HG03045 (cell line): ENCODE measurements around the gene MXD4.

Source experiments
- ATAC-seq: cut with Tn5 transposase; IDR thresholded peaks from one replicate; pipeline ENCODE4 v1.9.1; 2021; ENCODE audit warnings: mild to moderate bottlenecking, moderate library complexity; ENCODE audit not compliant: unreplicated experiment

MXD4 gene, protein sequence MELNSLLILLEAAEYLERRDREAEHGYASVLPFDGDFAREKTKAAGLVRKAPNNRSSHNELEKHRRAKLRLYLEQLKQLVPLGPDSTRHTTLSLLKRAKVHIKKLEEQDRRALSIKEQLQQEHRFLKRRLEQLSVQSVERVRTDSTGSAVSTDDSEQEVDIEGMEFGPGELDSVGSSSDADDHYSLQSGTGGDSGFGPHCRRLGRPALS

DNA sequence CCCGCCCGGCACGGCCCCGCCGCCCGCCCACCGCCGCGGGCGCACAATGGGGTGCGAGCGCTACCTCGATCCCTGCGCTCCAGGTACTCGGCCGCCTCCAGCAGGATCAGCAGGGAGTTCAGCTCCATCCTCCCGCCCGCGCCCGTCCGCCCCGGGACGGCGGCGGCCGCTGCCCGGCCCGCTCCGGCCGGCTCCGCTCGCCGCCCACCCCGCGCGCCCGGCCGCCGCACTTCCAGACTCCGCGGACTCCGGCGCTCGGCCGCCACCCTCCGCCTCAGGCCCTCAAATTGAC is at the start of gene MXD4:
MXD4 (minus strand) TSS at position 257 of the 292 bp plus-strand sequence; CDS start at position 128, 129 bp downstream.
- ATAC-seq, result peak; percentile 1

- ATAC-seq, result no peak
These were observed 45.0 kb upstream of the MXD4 start for GRCh38 chr4:2306773-2307410.

DNA sequence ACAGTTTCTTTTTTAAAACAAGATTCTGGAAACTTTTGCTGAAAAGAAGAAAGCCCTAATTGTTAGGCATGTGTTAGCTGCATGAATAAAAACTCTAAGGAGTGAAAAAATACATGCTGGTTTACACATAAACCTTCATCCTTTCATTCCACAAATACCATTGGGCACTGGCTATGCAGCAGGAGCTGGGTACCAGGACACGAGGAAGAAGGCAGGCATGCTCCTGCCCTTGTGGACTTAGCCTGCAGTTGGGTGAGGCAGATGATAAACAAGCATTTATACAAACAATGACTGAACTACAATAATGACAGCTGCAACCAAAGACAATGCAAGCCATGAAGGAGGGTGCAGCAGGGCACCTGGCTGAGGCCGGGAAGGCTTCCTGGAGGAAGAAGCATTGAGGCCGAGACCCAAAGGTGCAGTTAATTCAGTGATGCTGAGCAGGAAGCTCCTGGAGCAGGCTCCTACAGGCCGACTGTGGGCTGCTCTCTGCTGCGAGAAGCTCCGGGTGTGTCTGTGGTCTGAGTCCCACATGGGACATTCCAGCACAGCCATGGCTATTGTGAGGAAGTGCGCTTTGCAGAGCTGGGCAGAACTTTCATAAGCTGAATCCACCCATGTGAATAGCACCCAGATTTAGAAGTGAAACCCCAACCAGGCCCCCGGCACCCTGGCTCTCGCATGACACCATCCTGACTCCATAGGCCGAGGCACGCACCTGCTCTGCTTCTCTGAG is 44.0 kb upstream of the MXD4 start:
- no peak for ATAC-seq

GRCh38 chr4:2304877-2305561 is 43.1 kb upstream of the MXD4 start:
- no peak for ATAC-seq

GRCh38 chr4:2304321-2304876 is 42.5 kb upstream of the MXD4 start:
- ATAC-seq, result no peak

GRCh38 chr4:2303686-2304320 is 41.9 kb upstream of the MXD4 start:
- ATAC-seq, result no peak

- no peak for ATAC-seq
These were observed 41.3 kb upstream of the MXD4 start for GRCh38 chr4:2303121-2303685.

GRCh38 chr4:2302387-2303119 is 40.6 kb upstream of the MXD4 start:
- ATAC-seq, result no peak

DNA sequence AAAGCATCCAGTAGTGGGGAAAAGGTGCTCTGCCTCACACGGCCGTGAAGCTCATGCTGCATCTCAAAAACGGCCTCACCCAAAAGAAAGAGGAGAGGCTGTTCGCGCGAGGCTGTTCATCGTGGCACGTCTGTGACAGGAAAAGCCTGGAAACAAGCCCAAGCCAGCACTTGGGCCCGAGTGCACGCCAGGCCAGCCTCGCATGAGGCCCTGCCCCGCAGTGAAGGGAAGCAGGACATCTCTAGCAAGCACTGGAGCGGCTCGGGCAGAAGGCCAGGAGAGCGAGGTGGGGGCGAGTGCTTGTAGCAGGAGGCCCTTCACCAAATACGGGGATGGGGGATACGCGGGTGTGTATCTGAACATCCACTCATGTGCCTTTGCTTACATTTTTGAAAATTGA is 39.9 kb upstream of the MXD4 start:
- no peak for ATAC-seq

DNA sequence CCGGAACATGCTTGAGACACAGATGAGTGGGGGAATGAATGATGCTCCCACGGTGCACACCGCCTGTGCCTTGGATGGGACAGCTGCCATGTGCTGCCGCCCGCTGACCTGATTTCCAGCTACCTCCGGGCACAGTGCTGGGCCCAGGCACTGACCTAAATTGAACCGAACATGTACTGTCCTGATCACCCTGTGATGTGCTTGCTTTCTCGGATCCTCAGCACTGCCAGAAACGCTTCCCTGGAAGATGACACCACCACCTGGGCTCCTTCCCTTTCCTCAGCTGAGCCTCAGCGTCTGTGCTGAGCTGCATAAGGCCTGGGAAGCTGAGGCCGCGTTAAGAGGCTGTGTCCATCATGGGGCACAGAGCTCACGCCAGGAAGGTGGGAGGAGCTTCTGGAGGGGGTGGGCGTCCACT is 39.3 kb upstream of the MXD4 start:
- no peak for ATAC-seq

- no peak for ATAC-seq
These were observed 38.7 kb upstream of the MXD4 start for GRCh38 chr4:2300431-2301224.

DNA sequence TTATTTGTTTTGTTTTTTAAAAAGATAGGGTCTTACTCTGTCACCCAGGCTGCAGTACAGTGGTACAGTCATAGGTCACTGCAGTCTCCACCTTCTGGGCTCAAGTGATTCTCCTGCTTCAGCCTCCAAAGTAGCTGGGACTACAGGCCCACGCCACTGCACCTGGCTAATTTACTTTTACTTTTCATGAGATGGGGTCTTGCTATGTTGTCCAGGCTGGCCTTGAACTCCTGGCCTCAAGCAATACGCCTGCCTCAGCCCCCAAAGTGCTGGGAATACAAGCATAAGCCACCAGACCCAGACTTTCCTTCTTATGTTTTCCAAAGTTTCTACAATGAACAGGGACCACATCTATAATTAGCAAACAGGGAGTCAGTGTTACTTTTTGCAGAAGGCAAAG is 37.9 kb upstream of the MXD4 start:
- ATAC-seq, result no peak

- no peak for ATAC-seq
These were observed 36.7 kb upstream of the MXD4 start for GRCh38 chr4:2298532-2298991.

DNA sequence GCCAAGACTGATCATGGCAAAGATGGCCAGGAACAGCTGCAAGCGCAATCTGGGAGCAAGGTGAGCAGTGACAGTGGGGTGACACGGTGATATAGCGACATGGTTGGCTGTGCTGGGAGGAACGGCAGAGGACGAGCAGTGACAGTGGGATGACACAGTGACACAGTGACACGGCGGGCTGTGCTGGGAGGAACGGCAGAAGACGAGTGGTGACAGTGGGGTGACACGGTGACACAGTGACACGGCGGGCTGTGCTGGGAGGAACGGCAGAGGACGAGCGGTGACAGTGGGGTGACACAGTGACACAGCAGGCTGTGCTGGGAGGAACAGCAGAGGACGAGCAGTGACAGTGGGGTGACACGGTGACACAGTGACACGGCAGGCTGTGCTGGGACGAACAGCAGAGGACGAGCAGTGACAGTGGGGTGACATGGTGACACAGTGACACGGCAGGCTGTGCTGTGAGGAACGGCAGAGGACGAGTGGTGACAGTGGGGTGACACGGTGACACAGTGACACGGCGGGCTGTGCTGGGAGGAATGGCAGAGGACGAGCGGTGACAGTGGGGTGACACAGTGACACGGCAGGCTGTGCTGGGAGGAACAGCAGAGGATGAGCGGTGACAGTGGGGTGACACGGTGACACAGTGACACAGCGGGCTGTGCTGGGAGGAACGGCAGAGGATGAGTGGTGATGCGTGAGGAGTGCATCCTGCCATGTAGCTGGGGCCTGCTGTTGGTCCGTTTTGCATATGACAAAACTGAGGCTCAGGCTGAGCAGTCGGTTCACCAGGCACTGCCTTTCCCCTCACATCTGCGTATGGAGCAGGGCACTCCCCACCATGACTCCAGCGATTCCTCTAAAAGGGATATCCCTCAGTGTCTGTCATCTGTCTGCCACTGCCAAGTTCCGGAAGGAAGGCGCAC is 36.0 kb upstream of the MXD4 start:
- ATAC-seq, result no peak

- ATAC-seq, result no peak
These were observed 35.0 kb upstream of the MXD4 start for GRCh38 chr4:2296631-2297601.

- ATAC-seq, result no peak
These were observed 34.1 kb upstream of the MXD4 start for GRCh38 chr4:2295900-2296442.

DNA sequence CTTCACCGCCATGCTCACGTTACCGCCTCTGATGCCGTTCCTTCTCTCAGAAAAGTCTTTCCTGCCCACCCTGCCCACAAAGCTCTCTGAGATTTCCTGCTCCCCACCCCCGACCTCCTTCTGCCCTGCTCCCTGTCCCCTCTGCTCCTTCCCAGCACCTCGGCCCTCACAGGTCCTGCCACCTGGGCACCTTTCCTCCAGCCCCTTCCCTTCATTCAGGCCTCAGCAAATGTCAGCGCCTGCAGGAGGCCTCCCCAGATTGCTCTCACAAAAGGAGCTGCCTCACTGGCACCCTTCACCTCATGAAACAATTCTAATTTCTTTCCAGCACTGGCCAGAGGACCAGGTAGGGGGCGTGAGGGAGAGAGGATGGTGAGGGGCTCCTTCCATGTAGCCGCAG is 33.6 kb upstream of the MXD4 start:
- ATAC-seq, result no peak
